ENCODE measurements around the gene ADGRG7. TPM values are rescaled to one million over a fixed set of nuclear protein-coding genes. Genes with fewer than 3 reads are reported as not detected.

ADGRG7 gene
- total and polyA plus RNA-seq, 4 donors, result 2.1 to 65.5 (median 13.7) TPM

GRCh38 chr3:100588251-100588650 is 21.1 kb upstream of the ADGRG7 start:
- Histone ChIP-seq H3K9ac (ENCODE audit: low read depth in 1 of 2, low read length in 2 of 2) (no peak overlapping the region), H3K9me3 (ENCODE audit: control insufficient read depth in 4 of 4, low read length in 3 of 4) (no peaks in the 10 kb centered on the region), H3K27ac (ENCODE audit: low read depth in 1 of 2, low read length in 2 of 2) (no peak overlapping the region), H3K36me3 (ENCODE audit: control insufficient read depth in 4 of 4, insufficient read depth in 3 of 4, low read depth in 1 of 4, low read length in 3 of 4) (no peaks in the 10 kb centered on the region), H3K4me3 (ENCODE audit: low read depth in 1 of 3, low read length in 3 of 3) (no peak overlapping the region), H3K27me3 (ENCODE audit: control insufficient read depth in 4 of 4, insufficient read depth in 4 of 4, low read length in 3 of 4) (no peaks in the 10 kb centered on the region), H3K4me1 (ENCODE audit: control insufficient read depth in 4 of 4, insufficient read depth in 4 of 4, low read length in 3 of 4) (peaks cover 1 to 26% (median 11%) of the 10 kb centered on the region in 4 donors)
- TF ChIP-seq, protein P1, sequence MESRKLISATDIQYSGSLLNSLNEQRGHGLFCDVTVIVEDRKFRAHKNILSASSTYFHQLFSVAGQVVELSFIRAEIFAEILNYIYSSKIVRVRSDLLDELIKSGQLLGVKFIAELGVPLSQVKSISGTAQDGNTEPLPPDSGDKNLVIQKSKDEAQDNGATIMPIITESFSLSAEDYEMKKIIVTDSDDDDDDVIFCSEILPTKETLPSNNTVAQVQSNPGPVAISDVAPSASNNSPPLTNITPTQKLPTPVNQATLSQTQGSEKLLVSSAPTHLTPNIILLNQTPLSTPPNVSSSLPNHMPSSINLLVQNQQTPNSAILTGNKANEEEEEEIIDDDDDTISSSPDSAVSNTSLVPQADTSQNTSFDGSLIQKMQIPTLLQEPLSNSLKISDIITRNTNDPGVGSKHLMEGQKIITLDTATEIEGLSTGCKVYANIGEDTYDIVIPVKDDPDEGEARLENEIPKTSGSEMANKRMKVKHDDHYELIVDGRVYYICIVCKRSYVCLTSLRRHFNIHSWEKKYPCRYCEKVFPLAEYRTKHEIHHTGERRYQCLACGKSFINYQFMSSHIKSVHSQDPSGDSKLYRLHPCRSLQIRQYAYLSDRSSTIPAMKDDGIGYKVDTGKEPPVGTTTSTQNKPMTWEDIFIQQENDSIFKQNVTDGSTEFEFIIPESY (IDR thresholded peaks at IDR 0.05), result no peak
- TF ChIP-seq FOXA2 (IDR thresholded peaks at IDR 0.05) (no peak), FOXA1 (IDR thresholded peaks at IDR 0.05) (no peak), RXRA (IDR thresholded peaks at IDR 0.05) (no peak), MAX (IDR thresholded peaks at IDR 0.05) (no peak), HNF4G (IDR thresholded peaks at IDR 0.05) (no peak), RAD21 (IDR thresholded peaks at IDR 0.05) (no peak)
- TF ChIP-seq, protein P2, sequence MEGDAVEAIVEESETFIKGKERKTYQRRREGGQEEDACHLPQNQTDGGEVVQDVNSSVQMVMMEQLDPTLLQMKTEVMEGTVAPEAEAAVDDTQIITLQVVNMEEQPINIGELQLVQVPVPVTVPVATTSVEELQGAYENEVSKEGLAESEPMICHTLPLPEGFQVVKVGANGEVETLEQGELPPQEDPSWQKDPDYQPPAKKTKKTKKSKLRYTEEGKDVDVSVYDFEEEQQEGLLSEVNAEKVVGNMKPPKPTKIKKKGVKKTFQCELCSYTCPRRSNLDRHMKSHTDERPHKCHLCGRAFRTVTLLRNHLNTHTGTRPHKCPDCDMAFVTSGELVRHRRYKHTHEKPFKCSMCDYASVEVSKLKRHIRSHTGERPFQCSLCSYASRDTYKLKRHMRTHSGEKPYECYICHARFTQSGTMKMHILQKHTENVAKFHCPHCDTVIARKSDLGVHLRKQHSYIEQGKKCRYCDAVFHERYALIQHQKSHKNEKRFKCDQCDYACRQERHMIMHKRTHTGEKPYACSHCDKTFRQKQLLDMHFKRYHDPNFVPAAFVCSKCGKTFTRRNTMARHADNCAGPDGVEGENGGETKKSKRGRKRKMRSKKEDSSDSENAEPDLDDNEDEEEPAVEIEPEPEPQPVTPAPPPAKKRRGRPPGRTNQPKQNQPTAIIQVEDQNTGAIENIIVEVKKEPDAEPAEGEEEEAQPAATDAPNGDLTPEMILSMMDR (IDR thresholded peaks at IDR 0.05; ENCODE audit: low read depth, low read length, missing input control), result no peak
- TF ChIP-seq, protein P3, sequence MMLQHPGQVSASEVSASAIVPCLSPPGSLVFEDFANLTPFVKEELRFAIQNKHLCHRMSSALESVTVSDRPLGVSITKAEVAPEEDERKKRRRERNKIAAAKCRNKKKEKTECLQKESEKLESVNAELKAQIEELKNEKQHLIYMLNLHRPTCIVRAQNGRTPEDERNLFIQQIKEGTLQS (IDR thresholded peaks at IDR 0.05), result no peak
- DNase-seq (ENCODE audit: low spot score), result no peak
- WGBS, result 94% methylated on average over 1 of the region's 1 CpG

- peak overlapping the region; percentile 20 to 44 for H3K27ac ChIP-seq (ENCODE audit: low read depth in 1 of 2, low read length in 2 of 2)
- DNase-seq (ENCODE audit: low spot score), result peak; percentile 58
- 29% methylated on average over 10 of the region's 10 CpGs for WGBS
- no peaks in the 10 kb centered on the region for H3K27me3 ChIP-seq (ENCODE audit: control insufficient read depth in 4 of 4, insufficient read depth in 4 of 4, low read length in 3 of 4)
- H3K4me3 ChIP-seq (ENCODE audit: low read depth in 1 of 3, low read length in 3 of 3), result no peak overlapping the region
- no peaks in the 10 kb centered on the region for H3K9me3 ChIP-seq (ENCODE audit: control insufficient read depth in 4 of 4, low read length in 3 of 4)
- peaks cover 1 to 29% (median 11%) of the 10 kb centered on the region in 4 donors for H3K4me1 ChIP-seq (ENCODE audit: control insufficient read depth in 4 of 4, insufficient read depth in 4 of 4, low read length in 3 of 4)
- no peaks in the 10 kb centered on the region for H3K36me3 ChIP-seq (ENCODE audit: control insufficient read depth in 4 of 4, insufficient read depth in 3 of 4, low read depth in 1 of 4, low read length in 3 of 4)
- H3K9ac ChIP-seq (ENCODE audit: low read depth in 1 of 2, low read length in 2 of 2), result peak overlapping the region in 1 of 2 donors; percentile 30
- no peak for TF ChIP-seq MAX (IDR thresholded peaks at IDR 0.05)
- TF ChIP-seq FOXA1 (IDR thresholded peaks at IDR 0.05), result no peak
- peak in 1 of 2 donors; percentile 26 for TF ChIP-seq HNF4A (conservative IDR thresholded peaks at IDR 0.05)
- no peak for TF ChIP-seq SP1 (IDR thresholded peaks at IDR 0.05)
- no peak for TF ChIP-seq TAF1 (conservative IDR thresholded peaks at IDR 0.05)
- TF ChIP-seq JUND (IDR thresholded peaks at IDR 0.05), result no peak
- TF ChIP-seq NR2F2 (IDR thresholded peaks at IDR 0.05), result no peak
- no peak for TF ChIP-seq HNF4G (IDR thresholded peaks at IDR 0.05)
- no peak for TF ChIP-seq REST (IDR thresholded peaks at IDR 0.05)
- no peak for TF ChIP-seq EGR1 (IDR thresholded peaks at IDR 0.05; ENCODE audit: low read depth in 2 of 2)
- TF ChIP-seq, protein P2 (IDR thresholded peaks at IDR 0.05; ENCODE audit: low read depth, low read length, missing input control), result peak; percentile 94
- TF ChIP-seq, protein P3 (IDR thresholded peaks at IDR 0.05), result no peak
- peak in 1 of 2 donors; percentile 40 for TF ChIP-seq RXRA (IDR thresholded peaks at IDR 0.05)
- TF ChIP-seq YY1 (IDR thresholded peaks at IDR 0.05), result no peak
- TF ChIP-seq FOXA2 (IDR thresholded peaks at IDR 0.05), result no peak
- TF ChIP-seq RAD21 (IDR thresholded peaks at IDR 0.05), result peak; percentile 98
- TF ChIP-seq GABPA (IDR thresholded peaks at IDR 0.05 in 1 of 2, conservative IDR thresholded peaks at IDR 0.05 in 1 of 2), result no peak
Observed at GRCh38 chr3:100590114-100590839, 19.1 kb upstream of the ADGRG7 start.

Data from liver (tissue), 9 donors.